ENCODE measurements around the gene HS3ST1.

Gene HS3ST1

GRCh38 chr4:11428231-11428898 lies at the start of gene HS3ST1:
Gene HS3ST1 (minus strand): TSS chr4:11428894. CDS start chr4:11400005, 28,889 bp downstream.
- no peak for DNase-seq

GRCh38 chr4:11475871-11476270 lies 47.2 kb upstream of the HS3ST1 start:
- DNase-seq: no peak

- no peak for DNase-seq
Measured at GRCh38 chr4:11474146-11474545, 45.5 kb upstream of the HS3ST1 start.

- DNase-seq: no peak
Measured at GRCh38 chr4:11472535-11472934, 43.8 kb upstream of the HS3ST1 start.

GRCh38 chr4:11471618-11472017 lies 42.9 kb upstream of the HS3ST1 start:
- DNase-seq: no peak

- no peak for DNase-seq
Measured at GRCh38 chr4:11471046-11471441, 42.4 kb upstream of the HS3ST1 start.

GRCh38 chr4:11470438-11471045 lies 41.8 kb upstream of the HS3ST1 start:
- DNase-seq: no peak

GRCh38 chr4:11469650-11470437 lies 41.1 kb upstream of the HS3ST1 start:
- DNase-seq: no peak

GRCh38 chr4:11468901-11469300 lies 40.2 kb upstream of the HS3ST1 start:
- DNase-seq: no peak

GRCh38 chr4:11467931-11468330 lies 39.2 kb upstream of the HS3ST1 start:
- DNase-seq: no peak

- no peak for DNase-seq
Measured at GRCh38 chr4:11463707-11464106, 35.0 kb upstream of the HS3ST1 start.

GRCh38 chr4:11456401-11456800 lies 27.7 kb upstream of the HS3ST1 start:
- DNase-seq: no peak

- no peak for DNase-seq
Measured at GRCh38 chr4:11455201-11455835, 26.6 kb upstream of the HS3ST1 start.

GRCh38 chr4:11451716-11452115 lies 23.0 kb upstream of the HS3ST1 start:
- DNase-seq: no peak

- no peak for DNase-seq
Measured at GRCh38 chr4:11446155-11446811, 17.6 kb upstream of the HS3ST1 start.

- no peak for DNase-seq
Measured at GRCh38 chr4:11441194-11441556, 12.5 kb upstream of the HS3ST1 start.

GRCh38 chr4:11440481-11441193 lies 11.9 kb upstream of the HS3ST1 start:
- DNase-seq: no peak

- DNase-seq: no peak
Measured at GRCh38 chr4:11439836-11440235, 11.1 kb upstream of the HS3ST1 start.

GRCh38 chr4:11438647-11439046 lies 10.0 kb upstream of the HS3ST1 start:
- DNase-seq: no peak

GRCh38 chr4:11436673-11437072 lies 8.0 kb upstream of the HS3ST1 start:
- no peak for DNase-seq

- DNase-seq: no peak
Measured at GRCh38 chr4:11436084-11436483, 7.4 kb upstream of the HS3ST1 start.

- DNase-seq: no peak
Measured at GRCh38 chr4:11435557-11435956, 6.9 kb upstream of the HS3ST1 start.
